MG63 (cell line): ENCODE results near the gene PHLDA1. TPM values are rescaled to one million over a fixed set of nuclear protein-coding genes. Genes with fewer than 3 reads are reported as not detected.

Source experiments
- DNase-seq: peaks from one replicate; pipeline ENCODE4 v3.0.0-alpha.2; 2020
- H3K27me3 ChIP-seq: fragments of 250-450 bp; sonication (Bioruptor Pico); 2 replicates; pipeline ENCODE4 v1.5.1; 2020; ENCODE audit warnings: mild to moderate bottlenecking, moderate library complexity
- H3K36me3 ChIP-seq: fragments of 250-450 bp; sonication (Bioruptor Pico); 2 replicates; pipeline ENCODE4 v1.5.1; 2020; ENCODE audit warnings: mild to moderate bottlenecking, moderate library complexity
- H3K4me3 ChIP-seq: fragments of 250-450 bp; sonication (Bioruptor Pico); 2 replicates; pipeline ENCODE4 v1.5.1; 2020; ENCODE audit warnings: mild to moderate bottlenecking, moderate library complexity
- H3K9me3 ChIP-seq: fragments of 250-450 bp; sonication (Bioruptor Pico); 2 replicates; pipeline ENCODE4 v1.5.1; 2020; ENCODE audit warnings: mild to moderate bottlenecking, moderate library complexity
- total RNA-seq: library from RNA; depleted of rRNA; stranded (reverse); fragments of >200 nt; shearing (Covaris generic); gene quantifications from 2 replicates; pipeline ENCODE4 v1.2.3, GENCODE V29; 2014; ENCODE audit warnings: low replicate concordance

PHLDA1 gene
- total RNA-seq, 1 experiment from 2014 or later, result 13.8 TPM

GRCh38 chr12:76025601-76026575, 5.7 kb downstream of the PHLDA1 start:
- H3K27me3 ChIP-seq, result no peaks in the 10 kb centered on the region
- H3K4me3 ChIP-seq, result no peak overlapping the region
- H3K9me3 ChIP-seq, result no peaks in the 10 kb centered on the region
- DNase-seq, result no peak
- peaks cover 24% of the 10 kb centered on the region for H3K36me3 ChIP-seq

GRCh38 chr12:76024942-76025600, 6.5 kb downstream of the PHLDA1 start:
- H3K9me3 ChIP-seq, result no peaks in the 10 kb centered on the region
- H3K36me3 ChIP-seq, result peaks cover 24% of the 10 kb centered on the region
- no peaks in the 10 kb centered on the region for H3K27me3 ChIP-seq
- no peak for DNase-seq
- no peak overlapping the region for H3K4me3 ChIP-seq

DNA sequence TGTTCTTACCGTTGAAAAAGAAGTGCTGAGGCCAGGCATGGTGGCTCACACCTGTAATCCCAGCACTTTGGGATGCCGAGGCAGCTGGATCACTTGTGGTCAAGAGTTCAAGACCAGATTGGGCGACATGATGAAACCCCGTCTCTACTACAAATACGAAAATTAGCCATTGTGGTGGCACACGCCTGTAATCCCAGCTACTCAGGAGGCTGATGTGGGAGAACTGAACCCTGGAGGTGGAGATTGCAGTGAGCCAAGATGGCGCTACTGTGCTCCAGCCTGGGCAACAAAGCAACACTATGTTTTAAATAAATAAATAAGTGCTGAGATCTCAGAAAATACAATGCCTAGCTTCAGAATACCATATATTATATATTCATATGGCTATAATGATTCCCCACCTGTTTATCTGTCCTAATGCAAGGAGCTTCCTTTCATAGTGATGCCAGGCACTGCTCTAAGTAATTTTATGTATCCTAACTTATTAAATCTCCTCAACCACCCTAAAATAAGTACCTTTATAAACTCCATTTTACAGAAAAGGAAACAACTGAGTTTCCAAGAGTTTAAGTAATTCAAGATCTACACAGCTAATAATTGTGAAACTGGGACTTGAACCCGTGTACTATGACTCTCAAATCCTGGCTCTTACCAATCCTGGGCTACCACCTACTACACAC, 7.3 kb downstream of the PHLDA1 start:
- Histone ChIP-seq H3K4me3 (no peak overlapping the region), H3K27me3 (no peaks in the 10 kb centered on the region), H3K9me3 (no peaks in the 10 kb centered on the region), H3K36me3 (peaks cover 18% of the 10 kb centered on the region)
- DNase-seq, result no peak

- no peak for DNase-seq
- no peaks in the 10 kb centered on the region for H3K27me3 ChIP-seq
- H3K36me3 ChIP-seq, result peaks cover 7% of the 10 kb centered on the region
- H3K4me3 ChIP-seq, result no peak overlapping the region
- no peaks in the 10 kb centered on the region for H3K9me3 ChIP-seq
Observed at GRCh38 chr12:76023069-76023690, 8.4 kb downstream of the PHLDA1 start.

GRCh38 chr12:76022506-76022905, 9.1 kb downstream of the PHLDA1 start:
- no peak for DNase-seq

GRCh38 chr12:76020731-76021672, 10.6 kb downstream of the PHLDA1 start:
- Histone ChIP-seq H3K9me3 (no peaks in the 10 kb centered on the region), H3K27me3 (no peaks in the 10 kb centered on the region), H3K36me3 (no peaks in the 10 kb centered on the region), H3K4me3 (no peak overlapping the region)
- DNase-seq, result peak; percentile 86

More at GRCh38 chr12:76022506-76022905, 9.1 kb downstream of the PHLDA1 start:
- no peak overlapping the region for H3K4me3 ChIP-seq
- peaks cover 4% of the 10 kb centered on the region; the same call in 1 of the 2 replicates for H3K36me3 ChIP-seq
- no peaks in the 10 kb centered on the region for H3K9me3 ChIP-seq
- no peaks in the 10 kb centered on the region for H3K27me3 ChIP-seq

GRCh38 chr12:76020281-76020680, 11.3 kb downstream of the PHLDA1 start:
- H3K9me3 ChIP-seq, result no peaks in the 10 kb centered on the region
- peak; percentile 79 for DNase-seq
- no peak overlapping the region for H3K4me3 ChIP-seq
- no peaks in the 10 kb centered on the region for H3K36me3 ChIP-seq
- H3K27me3 ChIP-seq, result no peaks in the 10 kb centered on the region

DNA sequence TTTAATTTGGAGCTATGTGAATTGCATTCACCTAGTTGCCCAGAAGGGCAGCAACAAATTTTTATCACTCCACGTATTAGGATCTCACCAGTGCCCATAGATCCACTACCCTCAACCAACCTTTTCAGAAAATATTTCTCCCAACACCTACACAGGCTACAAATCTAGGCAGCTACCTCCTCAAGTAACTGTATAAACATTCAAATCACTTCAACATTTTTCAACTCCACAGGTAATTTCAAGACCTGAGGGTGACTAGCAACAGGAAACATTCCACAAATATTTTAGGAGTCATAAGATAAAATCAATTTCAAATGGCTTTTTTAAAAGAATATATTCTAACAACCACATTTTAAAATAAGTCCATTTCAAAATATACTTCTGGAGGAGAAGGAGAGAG, 12.9 kb downstream of the PHLDA1 start:
- Histone ChIP-seq H3K9me3 (no peaks in the 10 kb centered on the region), H3K36me3 (no peaks in the 10 kb centered on the region), H3K4me3 (no peak overlapping the region), H3K27me3 (no peaks in the 10 kb centered on the region)
- DNase-seq, result no peak

- Histone ChIP-seq H3K9me3 (no peaks in the 10 kb centered on the region), H3K36me3 (no peaks in the 10 kb centered on the region), H3K4me3 (no peak overlapping the region), H3K27me3 (no peaks in the 10 kb centered on the region)
- DNase-seq, result no peak
Observed at GRCh38 chr12:76018111-76018510, 13.5 kb downstream of the PHLDA1 start.

- no peaks in the 10 kb centered on the region for H3K9me3 ChIP-seq
- DNase-seq, result no peak
- H3K4me3 ChIP-seq, result no peak overlapping the region
- H3K27me3 ChIP-seq, result no peaks in the 10 kb centered on the region
- no peaks in the 10 kb centered on the region for H3K36me3 ChIP-seq
Observed at GRCh38 chr12:76014007-76014406, 17.6 kb downstream of the PHLDA1 start.

DNA sequence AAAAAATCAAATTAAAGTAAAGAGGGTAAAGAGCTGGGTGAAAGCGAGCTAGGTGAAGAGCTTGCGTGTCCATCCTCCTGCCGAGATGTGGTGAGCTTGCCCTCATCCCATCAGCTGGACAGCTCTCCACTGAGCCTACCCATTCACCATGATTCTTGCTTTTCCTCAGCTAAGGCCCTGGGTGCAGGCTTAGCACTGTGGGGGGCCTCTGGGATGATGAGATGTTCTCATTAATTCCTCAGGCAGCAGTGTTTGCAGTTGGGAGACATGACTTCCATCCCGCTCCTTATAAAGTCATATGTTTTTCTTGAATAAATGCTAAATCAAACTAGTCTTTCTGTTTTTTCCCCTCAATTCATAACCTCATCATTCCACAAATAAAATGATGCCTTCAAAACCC, 18.0 kb downstream of the PHLDA1 start:
- no peaks in the 10 kb centered on the region for H3K9me3 ChIP-seq
- H3K27me3 ChIP-seq, result no peaks in the 10 kb centered on the region
- H3K4me3 ChIP-seq, result no peak overlapping the region
- no peaks in the 10 kb centered on the region for H3K36me3 ChIP-seq
- DNase-seq, result no peak

GRCh38 chr12:76012644-76013043, 18.9 kb downstream of the PHLDA1 start:
- no peaks in the 10 kb centered on the region for H3K36me3 ChIP-seq
- DNase-seq, result no peak
- no peaks in the 10 kb centered on the region for H3K9me3 ChIP-seq
- no peaks in the 10 kb centered on the region for H3K27me3 ChIP-seq
- no peak overlapping the region for H3K4me3 ChIP-seq

DNA sequence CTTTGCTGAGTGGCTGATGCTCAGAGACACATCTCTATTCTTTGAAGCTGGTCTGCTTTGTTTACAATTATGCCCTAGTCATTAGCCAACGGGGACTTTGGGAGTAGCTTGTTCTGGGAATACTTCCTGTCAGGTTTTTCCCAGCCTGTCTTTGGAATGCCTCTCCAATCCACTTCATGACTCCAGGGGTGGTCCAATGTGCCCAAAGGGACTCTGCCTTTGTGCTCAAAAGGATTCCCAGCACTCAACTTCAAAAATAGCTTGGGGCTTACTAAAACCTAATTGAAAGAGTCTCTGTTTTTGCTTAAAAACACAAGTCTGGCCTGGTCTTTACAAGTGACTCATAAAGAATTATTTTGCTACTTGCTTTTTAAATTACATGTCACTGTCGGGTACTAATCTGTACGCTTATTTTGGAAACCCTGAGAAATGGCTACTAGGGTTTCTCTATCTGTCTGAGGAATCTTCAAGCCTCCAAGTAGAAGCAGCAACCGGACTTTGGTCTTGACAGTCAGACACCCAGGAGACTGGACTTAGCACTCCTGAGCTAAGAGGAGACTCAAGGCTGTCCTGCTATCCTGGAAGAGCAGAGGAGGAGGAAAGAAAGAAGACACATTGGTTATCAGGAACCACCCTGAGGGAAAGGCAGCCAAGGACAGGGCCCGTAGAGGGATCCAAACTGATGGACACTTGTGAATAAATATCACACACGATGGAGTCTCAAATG, 20.7 kb downstream of the PHLDA1 start:
- H3K9me3 ChIP-seq, result no peaks in the 10 kb centered on the region
- DNase-seq, result no peak
- no peaks in the 10 kb centered on the region for H3K27me3 ChIP-seq
- H3K36me3 ChIP-seq, result no peaks in the 10 kb centered on the region
- H3K4me3 ChIP-seq, result no peak overlapping the region

DNA sequence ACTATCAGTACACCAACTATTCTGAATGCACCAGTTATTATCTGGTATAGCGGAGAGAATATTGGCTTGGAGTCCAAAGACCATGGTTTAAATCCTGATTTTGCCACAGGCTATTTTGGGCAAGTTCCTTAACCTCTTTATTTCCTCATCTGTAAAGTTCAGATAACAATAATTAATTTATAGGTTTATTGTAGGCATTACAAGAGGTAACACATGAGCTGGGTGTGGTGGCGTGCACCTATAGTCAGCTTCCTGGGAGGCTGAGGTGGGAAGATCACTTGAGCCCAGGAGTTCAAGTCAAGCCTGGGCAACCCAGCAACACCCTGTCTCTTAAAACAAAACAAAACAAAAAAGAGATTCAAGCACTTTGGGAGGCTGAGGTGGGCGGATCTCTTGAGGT, 23.1 kb downstream of the PHLDA1 start:
- H3K9me3 ChIP-seq, result no peaks in the 10 kb centered on the region
- no peak for DNase-seq
- no peaks in the 10 kb centered on the region for H3K27me3 ChIP-seq
- H3K36me3 ChIP-seq, result no peaks in the 10 kb centered on the region
- H3K4me3 ChIP-seq, result no peak overlapping the region

DNA sequence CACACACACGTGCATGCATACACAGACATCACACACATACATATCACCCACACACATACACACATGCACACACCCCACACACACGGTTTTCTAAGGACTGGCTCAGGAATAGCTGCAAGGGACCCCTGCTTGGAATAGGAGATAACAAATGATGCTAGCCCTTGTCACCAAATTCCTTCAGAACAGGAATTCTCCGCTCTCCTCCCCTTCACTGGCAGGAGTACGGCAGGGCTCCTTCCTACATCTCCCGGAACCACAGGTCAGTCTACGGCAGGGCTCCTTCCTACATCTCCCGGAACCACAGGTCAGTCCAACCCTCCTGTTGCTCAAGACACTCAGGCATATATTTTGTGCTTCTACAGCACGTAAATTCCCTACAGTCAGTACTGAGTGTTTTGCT, 23.9 kb downstream of the PHLDA1 start:
- Histone ChIP-seq H3K36me3 (no peaks in the 10 kb centered on the region), H3K4me3 (no peak overlapping the region)
- DNase-seq, result no peak

More for the DNA sequence above, 23.9 kb downstream of the PHLDA1 start:
- Histone ChIP-seq H3K27me3 (no peaks in the 10 kb centered on the region), H3K9me3 (no peaks in the 10 kb centered on the region)
